HG03097 (cell line): ENCODE data around the gene FREM1.

Experiments used
- ATAC-seq: cut with Tn5 transposase; IDR thresholded peaks from one replicate; pipeline ENCODE4 v1.9.1; 2021; ENCODE audit not compliant: unreplicated experiment, low FRiP score

The FREM1 gene

GRCh38 chr9:14719231-14719923, 190.9 kb downstream of the FREM1 start:
- ATAC-seq = no peak

DNA sequence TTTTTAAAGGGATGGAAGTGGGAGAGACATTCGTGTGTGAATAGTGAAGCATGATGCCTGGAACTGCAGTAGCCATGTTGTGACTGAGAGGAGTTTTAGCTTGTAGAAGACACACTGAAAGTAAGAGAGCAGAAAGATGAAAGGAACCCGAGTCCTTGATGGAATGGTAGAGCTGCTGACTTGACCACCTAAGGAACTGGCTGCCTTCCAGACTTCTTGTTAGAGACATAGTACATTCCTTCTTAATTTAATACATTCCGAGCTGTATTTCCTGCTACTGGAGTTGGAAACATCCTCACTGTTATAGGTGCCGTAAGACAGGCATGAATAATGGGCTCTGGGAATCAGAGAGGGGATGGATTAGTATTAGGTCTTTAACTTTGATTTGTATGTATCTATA, 195.1 kb downstream of the FREM1 start:
- ATAC-seq = no peak

DNA sequence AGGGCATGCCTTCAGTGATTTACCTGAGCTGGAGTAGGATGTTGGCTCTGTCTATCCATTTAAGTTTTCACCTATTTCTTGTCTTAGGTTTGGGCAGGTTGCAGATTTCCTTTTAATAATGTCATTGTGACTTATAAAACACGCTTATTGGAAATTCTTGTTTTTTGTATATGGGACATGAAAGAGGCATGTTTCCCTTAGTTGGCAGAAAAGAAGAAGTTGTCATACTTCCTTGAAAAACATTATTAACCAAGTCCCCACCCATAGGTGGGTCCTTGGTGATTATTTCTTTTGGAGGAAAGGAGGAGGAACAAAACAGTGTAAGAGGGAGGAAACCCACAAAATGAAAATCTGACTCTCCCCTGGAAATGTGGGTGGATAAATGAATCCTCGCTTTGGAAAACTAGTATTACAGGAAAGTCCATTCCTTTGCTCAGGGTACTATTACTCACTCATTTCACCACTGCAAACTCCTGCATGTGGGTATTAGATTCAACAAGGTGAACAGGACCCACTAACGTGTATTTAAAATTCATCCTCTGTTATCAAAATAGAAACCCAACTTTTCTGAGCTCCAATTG, 197.0 kb downstream of the FREM1 start:
- ATAC-seq = no peak

GRCh38 chr9:14710804-14711203, 199.4 kb downstream of the FREM1 start:
- no peak for ATAC-seq

DNA sequence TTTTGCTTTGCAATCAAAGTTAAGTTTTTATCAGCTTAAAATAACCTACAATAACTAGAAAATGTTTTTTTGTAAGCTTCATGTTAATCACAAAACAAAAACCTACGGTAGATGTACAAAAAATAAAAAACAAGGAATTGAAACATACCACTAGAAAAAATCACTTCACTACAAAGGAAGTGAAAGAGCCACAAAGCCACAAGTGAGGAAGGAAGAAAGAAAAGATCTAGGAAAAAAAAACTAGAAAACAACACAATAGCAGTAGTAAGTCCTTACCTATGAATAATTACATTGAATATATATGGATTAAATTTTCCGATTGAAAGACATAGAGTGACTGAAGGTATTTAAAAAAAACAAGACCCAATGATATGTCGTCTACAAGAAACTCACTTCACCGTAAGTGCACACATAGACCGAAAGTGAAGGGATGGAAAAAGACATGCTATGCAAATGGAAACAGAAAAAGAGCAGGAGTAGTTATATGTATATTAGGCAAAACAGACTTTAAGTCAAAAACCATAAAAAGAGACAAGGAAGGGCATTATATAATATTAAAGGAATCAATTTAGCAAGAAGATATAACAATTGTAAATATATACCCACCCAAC, 203.6 kb downstream of the FREM1 start:
- ATAC-seq = no peak

DNA sequence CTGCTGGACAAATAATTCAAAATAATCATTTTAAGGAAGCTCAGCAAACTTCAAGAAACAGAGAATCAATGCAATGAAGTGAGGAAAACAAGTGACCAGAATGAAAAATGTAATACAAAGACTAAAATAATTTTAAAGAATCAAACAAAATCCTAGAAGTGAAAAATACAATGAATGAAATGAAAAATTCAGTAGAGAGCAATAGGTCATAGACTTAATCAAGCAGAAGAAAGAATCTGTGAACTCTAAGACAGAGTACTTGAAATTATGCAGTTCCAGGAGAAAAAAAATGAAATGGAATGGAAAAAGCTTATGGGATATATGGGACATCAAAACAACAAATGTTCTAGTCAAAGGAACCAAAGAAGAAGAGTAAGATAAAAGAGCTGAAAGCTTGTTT, 205.1 kb downstream of the FREM1 start:
- no peak for ATAC-seq

DNA sequence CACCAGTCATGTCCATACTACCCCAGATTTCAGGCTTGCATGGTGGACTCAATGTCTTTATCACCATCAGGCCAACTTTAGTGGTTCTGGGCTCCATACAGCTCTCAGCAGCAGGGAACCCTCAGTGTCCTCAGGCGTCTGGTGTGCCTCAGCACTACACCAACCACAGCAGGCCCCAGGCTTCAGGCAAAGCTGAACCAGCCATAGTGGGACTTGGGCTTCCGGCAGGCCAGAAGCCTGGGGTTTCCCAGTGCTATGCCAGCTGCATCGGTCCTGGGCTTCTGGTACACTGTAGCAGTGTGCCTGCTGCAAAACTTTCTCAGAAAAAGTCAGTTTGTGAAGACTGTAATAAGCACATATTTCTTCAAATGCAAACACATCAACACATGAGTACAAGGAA, 205.9 kb downstream of the FREM1 start:
- ATAC-seq = no peak

DNA sequence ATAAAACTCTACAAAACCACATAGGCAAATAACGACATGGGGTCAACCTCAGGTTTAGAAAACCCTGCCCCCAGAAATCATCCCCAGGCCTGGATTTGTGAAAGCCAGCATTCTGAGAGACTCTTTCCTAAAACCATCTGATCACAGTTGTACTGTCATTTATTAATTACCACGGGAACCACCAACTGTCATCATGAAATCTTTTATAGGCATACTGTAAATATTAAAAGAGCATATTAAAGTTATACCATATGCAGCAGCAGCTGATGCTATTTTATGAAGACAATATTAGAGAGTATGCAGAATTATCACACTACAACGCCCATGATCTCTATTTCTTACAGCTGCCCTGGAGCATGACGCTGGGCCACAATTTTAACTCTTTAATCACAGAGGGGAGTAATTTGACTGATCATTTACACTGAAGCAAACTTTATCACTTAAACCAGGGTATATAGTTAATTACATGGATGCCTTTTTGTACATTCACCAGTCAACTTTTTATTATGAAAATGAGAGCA, 208.0 kb downstream of the FREM1 start:
- no peak for ATAC-seq

DNA sequence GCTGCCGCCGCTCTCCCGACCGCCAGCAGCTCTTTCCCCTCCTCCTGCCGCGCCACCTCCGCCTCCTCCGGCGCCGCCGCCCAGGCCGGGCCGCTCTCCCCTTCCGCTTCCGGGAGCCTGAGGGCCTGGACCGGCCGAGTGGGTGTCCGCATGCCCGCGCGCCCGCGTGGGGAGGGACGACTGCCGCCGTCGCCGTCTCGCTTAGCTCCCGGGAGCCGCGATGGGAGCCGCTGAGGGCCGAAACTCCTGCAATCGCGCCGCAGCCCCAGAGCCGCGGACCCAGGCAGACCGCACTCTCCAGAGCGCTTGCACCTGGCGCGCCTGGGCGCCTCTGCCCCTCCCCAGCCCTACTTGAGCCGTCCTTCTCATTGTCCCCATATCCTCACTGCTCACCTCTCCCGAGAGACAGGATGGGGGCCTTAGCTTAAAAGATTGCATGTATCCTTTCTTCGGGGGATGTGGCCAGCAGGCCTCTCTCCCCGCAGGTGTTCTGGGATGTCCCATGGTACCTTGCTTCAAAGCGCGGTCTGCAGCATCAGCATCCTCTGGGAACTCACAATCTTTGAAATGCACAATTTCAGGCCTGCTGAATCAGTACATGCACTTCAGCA, 216.9 kb downstream of the FREM1 start, which contains the start of gene ZDHHC21:
Gene ZDHHC21, minus strand, starts transcription at position 182 of the 611 bp plus-strand sequence. CDS start 19,092 bp downstream, outside the sequence.
- ATAC-seq = peak; percentile 83

DNA sequence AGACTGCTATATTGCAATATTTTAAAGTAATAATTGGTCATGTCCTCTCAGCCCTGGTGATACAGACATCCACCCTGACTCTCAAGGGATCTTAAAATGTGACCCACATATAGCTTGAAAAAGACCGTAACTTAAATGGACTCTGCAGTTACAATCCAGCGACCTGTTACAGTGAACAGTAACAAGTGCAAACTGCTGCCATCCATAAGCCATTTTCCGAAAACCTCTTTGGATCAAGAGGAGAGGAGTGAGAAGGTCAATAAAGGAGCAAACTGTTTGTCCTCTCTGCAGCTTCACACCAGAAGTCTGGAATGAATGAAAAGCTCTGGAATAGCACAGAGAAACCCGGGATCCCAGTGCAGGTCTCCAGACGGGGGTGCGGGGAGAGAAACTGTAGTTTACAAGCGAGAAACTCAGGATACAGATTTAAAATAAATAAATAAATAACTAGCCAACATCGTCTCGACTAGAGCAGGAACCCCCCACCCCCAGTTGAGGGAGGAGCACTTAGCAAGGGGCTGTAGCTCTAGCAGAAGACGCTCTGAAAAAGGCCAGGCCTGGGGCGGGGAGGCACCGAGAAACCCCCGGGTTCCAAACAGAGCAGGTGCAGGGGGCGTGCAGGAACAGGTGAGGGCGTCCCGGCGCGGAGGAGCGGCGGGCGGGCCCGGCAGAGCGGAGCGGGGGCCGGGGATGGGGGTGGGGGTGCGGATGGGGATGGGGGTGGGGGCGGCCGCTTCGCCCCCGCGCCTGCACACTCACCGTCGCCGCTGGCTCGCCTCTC, 217.6 kb downstream of the FREM1 start:
- peak; percentile 43 for ATAC-seq

DNA sequence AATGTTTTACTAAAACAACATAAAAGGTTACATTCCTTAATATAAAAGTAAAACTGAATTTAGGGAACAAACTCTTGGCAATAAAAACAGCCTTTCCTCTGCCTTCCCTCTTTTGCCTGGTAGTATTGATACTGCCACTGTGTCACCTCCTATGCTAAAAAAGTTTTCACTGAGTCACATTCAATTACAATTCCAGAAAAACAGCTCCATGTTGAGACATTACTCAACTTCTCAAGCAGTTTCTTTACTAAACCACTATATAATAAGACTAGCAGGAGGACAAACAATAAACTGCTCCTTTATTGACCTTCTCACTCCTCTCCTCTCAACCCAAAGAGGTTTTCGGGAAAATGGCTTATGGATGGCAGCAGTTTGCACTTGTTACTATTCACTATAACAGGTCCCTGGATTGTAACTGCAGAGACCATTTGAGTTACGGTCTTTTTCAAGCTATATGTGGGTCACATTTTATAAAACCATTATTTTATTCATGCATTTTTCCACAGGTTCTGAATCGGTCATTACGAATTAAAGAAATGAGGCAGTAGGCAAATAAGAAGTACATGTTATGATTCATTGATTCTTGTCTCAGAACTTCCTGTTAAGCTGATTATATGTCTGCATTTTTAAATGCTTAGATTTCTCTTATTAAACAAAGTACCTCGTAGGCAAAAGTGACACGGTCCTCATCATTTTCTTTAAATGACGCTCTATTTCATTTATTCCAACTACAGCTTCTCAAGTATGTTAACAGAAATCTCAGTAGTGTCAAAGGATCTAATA, 219.1 kb downstream of the FREM1 start:
- ATAC-seq = no peak

- no peak for ATAC-seq
Observed at GRCh38 chr9:14687042-14687719, 223.0 kb downstream of the FREM1 start.

DNA sequence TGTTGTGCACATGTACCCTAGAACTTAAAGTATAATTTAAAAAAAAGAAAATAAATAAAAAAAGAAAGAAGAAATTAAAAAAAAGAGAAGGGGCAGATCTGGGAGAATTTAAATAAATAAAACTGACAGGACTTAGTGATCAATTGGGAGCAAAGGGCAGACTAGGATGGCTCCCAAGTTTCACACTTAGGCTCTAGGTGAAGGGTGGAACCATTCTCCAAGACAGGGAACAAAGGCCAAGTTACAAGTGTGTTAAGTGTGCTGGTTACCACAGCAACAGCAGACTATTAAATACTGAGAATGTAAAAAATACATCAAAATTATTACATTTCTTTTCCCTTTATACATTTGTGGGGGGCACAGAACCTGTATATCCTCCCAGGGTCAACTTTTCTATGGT, 224.1 kb downstream of the FREM1 start:
- no peak for ATAC-seq
